Measurements from ENCODE around the gene GRID1.

Gene GRID1

DNA sequence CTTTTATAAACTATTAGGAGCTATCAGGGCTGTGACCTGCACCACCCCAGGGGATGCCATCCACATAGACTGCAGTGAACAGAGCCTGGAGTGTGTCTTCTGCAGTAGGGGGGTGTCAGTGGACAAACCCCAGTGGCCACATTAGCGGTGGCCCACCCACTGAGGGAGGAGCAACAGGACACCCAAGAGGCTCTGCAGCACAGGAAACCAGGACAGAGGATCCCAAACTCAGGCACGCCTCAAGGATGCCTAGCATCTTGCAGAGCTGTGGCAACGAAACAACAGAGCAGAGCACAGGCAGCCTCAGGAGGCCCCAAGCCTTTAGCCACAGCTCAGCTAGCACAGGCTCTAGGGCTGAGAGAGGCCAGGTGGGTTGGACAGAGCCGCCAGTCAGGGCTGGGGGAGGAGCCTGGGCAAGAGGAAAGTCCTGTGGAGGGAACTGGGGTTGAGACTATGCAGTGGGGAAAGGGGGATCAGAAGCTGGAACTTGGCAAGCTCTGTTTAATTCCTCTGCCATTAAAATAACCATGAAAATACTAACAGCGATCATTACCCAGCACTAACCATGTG, 53.8 kb downstream of the GRID1 start:
- no peak for DNase-seq

DNA sequence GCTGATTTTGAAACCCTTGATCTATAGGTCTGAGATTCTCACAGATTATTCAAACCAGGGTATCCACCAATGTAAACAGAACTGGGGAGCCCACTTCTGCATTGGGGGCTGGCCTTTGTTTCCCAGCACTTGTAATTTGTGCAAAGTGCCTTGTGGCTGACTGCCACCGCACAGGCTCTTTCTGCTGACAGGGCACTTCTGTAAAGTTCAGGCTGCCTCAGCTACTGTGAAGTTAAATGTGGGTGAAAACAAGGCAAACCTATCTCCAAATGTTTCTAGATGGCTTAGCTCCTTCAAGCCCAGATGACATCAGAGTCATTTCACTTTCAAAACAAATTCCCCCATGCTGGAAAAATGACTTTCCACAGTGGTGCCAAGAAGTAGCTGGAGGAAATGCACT, 54.7 kb downstream of the GRID1 start:
- DNase-seq: no peak

DNA sequence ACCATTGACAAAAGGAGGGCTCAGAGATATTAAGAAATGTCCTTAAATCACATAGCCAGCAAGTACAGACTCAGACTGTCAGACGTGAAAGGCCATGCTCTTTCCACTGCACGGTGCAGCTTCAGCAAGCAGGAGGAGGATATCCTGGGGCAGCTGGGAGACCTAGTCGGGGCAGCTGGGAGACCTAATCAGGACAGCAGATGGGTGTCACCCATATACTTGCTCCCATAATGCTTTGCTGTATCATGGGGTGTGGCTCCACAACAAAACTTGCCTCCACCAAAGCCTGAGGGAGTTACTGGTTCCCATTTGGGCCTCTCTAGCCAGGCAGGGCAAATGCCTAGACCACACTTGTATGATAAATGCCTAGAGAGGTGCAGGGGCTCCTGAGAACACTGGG, 55.4 kb downstream of the GRID1 start:
- no peak for DNase-seq

DNA sequence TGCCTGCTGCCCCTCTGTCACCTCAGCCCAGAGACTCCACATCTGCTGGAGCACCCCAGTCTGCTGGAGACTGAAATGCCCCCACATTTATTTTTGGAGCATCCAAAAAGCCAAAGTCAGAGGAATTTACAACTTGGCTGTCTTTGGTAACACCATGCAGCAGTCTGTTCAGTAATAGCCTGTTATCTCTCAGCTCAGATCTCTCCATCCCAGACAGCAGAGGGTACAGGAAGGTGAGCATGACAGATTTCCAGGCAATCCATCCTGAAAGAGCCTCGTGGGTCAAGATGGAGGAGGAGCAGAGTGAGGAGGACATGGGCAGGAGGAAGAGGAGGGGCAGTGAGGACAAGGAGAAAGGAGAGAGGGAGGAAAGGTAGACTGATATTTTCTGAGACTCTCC, 55.9 kb downstream of the GRID1 start:
- DNase-seq: no peak

DNA sequence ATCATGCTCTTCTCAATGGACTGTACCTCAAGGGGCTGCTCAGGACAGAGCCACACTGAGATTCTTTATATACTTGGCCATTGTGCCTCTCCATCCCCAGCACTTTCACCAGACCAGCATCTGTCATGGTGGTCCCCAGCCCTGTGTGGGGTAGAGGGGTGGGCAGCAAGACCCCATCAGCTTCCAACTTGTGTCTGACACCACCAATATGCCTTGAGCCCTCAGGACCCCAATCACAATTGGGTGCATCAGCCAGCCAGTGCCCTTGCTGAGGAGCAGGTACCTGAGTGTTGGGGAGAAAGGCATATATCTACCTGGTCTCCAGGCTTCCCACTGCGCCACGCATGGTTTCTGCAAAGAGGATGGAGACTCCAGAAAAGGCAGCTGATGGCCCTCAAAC, 56.3 kb downstream of the GRID1 start:
- DNase-seq: no peak

DNA sequence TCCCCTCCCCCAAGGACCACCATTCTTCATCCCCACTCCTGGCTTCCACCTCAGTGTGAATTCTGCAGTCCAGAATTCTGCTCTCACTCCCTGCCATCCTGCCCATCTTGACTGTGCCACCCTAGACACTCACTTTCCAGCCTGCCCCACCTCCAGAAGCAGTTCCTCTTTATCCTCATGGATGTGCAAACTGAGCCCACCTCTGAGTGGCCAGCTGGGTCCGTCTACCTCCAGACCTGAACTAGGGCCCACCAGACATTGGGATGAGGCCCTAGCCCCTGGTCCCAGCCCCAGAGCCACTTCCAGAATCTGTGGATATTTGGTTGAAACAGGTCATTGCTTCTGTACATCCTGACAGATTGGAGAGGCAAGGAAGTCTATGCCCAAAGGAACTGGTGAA, 58.5 kb downstream of the GRID1 start:
- no peak for DNase-seq

DNA sequence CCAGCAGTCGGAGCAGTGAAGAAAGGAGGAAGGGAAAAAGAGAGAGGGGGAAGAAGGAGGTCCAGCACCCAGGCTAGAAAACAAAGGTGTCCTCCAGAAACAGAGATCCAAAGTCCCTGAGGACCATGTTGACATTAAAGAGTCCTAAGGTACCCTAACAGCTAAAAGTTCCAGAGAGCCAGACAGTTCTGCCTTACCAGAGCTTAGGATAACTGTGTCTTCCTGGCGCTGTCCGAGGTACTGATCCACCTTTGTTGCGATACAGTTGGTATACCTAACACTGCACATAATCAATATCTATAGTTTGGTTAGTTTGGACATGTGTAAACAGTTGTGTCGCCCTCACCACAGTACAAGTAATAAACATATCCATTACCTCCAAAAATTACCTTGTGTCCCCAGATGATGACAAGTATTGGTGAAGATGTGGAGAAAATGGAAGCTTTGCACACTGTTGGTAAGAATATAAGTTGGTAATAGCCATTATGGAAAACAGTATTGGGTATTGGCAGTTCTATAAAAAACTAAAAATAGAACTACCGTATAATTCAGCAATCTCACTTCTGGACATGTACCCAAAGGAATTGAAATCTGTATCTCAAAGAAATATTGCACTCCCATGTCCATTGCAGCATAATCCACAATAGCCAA, 59.8 kb downstream of the GRID1 start:
- no peak for DNase-seq

DNA sequence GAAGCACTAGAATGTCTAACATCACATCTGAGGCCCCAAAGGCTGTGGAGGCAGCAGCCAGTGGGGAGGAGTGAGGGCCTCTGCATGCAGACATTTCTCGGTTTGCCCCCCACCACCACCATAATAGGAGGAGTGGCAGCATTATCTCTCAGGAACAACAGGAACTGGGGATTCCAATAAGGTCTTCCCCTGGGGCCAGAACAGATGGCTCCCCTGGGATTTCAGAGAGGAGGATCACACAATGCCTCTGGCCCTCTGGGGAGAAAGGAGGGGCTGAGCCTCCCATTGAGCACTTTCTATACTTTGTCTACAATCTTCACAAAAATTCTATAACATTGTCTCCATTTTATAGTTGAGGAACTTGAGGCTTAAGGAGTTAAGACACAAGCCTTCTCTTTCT, 61.1 kb downstream of the GRID1 start:
- no peak for DNase-seq

DNA sequence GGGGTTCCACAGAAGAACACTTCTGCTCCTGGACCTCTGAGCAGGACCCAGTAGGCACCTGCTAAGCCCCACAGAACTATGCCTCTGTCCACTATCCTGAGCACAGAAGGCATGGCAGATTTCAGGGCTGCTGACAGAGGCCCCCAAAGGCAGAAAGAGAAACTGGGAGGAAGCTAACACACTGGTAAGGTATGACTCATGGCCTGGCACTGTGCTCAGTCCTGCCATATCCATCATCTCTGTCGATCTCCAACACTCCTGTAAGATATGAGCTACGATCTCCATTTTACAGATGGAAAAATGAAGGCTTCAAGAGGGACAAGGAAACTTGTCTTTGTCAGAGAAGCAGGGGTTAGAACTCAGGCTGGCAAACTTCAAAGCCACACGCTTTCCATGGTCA, 62.2 kb downstream of the GRID1 start:
- DNase-seq: no peak

DNA sequence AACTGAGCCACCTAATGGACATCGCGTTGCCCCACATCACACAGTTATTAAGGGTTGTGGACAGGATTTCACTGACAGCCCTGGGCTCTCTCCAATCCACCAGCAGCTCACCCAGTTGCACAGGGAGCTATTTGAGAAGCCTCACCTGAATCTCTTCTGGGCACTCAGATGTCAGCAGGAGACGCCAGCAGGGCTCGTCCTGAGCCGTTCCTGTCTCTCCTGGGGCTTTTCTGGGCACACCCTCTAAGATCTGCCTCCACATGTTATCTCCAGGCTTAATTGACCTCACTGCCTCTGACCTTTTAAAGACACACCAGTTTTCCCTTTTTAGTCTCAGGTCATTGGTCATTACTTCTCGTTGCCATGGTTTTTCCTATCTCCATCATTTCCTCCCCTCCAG, 63.0 kb downstream of the GRID1 start:
- DNase-seq: no peak

DNA sequence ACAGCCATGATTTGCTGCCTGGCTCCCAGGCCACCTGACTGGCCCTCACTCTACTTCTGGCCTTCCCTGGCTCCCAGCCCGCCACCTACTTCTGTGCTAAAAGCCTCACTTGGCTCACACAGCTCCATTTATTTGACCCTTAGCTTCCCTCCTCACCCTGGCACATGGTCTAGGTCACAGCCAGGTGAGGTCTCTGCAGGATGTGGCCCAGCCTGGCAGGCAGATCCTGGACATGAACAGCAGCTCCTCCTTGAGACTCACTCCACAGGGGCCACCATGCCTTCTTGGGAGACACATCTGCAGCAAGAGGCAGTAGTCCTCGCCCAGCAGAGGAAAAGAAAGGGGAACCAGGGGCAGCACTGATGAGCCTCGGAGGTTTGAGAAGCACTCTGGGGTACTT, 64.6 kb downstream of the GRID1 start:
- no peak for DNase-seq

DNA sequence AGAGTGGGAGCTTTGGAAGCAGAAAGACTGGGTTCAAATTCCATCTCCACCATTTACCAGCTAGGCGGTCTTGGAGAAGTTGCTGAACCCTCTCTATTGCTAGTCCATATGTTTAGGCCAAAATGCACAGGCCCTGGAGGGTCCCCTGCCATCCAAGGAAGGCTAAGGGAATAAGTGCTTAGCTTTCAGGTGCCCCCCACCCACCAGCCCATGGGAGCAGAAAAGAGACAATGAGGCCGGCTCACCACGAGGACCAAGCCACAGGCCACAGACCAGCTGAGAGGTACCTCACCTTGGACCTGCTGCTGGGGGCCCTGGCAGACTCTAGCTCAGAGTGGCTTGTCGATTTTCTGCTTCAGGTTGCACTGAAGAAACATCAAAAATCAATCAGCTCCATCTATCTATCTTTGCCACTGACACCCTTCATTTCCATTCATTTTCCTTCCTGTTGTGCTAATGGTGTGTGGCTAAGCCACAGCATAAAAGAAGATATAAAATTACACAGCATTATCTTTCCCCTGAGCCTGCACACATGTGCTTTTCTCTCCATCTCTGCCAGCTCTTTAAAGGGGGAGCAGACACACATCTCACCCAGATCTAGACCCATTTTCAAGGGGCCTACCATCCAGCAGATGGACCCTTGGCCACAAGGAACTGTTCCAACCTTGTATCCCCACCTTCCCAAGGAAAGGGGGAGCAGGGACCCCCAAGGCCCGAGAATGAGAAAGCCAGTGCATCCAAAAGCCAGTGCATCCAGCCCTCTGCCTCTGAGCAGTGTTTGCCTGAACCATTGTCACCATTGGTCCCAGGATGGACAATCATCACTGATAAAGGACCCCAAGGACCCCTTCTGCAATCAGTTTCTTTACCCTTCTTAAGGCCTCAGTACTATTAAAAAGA, 65.4 kb downstream of the GRID1 start:
- no peak for DNase-seq

DNA sequence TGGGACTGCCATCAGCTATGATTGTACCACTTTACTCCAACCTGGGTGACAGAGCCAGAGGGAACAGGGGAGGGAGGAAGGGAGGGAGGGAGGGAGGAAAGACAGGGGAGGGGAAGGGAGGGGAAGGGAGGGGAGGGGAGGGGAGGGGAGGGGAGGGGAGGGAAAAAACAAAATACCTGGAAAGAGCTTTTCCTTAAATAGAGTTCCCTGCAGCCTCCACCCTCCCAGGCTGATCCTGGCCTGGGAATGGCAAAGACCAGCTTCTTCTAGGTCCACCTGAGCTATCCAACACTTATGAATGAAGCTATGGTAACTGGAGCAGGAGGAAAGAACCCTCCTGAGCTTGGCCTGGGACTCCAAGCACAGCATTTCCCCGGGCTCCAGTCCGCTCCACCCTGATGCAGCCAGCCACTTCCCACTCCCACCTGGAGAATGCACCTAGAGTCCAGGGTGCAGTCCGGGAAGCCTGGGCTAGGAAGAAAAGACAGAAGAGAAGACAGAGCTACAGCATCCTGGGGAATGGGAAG, 66.1 kb downstream of the GRID1 start:
- DNase-seq: no peak

DNA sequence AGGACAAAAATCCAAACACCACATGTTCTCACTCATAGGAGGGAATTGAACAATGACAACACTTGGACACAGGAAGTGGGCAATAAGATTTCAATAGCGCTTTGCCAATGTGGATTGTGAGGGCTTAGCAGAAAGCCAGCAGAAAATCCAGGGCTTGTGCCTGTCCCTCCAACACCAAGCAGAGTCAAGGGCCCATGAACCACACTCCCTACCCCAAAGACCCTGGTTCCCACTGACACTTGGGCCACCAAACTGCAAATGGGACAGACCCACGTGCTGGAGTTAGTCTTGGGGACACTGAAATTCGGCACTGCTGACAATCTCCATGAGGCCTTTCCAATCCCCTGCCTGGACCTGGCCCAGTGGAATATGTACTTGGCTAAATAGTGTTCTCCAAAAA, 67.0 kb downstream of the GRID1 start:
- no peak for DNase-seq

DNA sequence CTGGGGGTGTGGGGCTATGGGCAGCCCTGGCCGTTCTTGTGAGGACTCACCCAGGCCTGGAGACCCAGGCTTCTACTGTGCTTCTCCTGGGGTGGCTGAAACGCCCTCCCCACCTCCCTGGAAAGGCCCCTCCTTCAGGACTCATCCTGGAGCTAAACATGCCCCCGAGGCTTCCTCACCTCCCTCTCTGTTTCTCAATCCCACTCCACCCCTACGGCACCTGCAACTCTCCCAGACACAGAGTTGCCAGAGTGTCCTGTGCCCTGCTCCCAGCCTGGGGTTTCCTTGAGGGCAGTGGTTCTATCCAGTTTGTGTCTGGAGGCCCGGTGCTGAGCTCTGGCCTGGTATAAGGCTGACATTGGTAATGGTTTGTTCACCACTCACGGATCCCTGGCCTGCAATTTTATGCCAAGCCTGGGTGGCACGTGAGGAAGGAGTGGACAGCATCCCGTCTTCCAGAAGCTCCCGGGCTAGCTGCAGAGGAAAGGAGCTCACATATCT, 68.0 kb downstream of the GRID1 start:
- DNase-seq: no peak

DNA sequence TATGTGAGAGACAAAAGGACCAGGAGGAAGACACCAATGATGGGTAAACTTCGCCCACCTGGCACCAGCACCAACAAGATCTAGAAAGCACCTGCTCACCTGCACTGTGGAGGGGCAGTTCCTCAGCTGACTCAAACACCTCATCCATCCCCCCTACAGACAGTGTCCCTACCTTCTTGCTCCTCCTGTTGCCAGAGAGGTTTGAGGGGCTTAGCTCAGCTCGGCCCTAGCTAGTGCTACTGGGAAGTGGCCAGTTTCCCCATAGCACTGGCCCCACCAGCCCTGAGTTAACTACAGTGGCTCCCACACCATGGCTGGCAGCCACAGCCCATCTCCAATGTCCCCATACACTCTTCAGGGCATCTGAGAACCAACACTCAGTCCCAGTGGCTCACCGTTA, 70.8 kb downstream of the GRID1 start:
- no peak for DNase-seq

DNA sequence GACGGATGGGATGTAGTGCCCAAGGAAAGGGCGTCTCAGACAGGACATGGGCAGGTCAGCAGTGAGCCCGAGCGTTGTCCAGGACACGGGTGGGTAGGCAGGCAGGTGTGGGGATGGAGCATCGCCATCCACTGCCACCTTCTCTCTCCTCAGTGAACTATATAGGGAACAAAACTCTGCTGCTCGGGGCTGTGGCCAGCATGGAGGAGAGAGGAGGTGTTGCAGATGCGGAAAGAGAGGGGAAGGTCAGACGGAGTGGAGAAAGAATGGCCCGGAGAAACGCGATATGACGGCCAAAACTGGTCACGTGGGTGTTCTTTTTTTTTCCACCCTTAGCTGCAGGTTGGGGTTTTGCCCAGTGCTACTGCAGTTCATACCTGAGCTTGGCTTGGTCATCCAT, 71.2 kb downstream of the GRID1 start:
- DNase-seq: no peak

DNA sequence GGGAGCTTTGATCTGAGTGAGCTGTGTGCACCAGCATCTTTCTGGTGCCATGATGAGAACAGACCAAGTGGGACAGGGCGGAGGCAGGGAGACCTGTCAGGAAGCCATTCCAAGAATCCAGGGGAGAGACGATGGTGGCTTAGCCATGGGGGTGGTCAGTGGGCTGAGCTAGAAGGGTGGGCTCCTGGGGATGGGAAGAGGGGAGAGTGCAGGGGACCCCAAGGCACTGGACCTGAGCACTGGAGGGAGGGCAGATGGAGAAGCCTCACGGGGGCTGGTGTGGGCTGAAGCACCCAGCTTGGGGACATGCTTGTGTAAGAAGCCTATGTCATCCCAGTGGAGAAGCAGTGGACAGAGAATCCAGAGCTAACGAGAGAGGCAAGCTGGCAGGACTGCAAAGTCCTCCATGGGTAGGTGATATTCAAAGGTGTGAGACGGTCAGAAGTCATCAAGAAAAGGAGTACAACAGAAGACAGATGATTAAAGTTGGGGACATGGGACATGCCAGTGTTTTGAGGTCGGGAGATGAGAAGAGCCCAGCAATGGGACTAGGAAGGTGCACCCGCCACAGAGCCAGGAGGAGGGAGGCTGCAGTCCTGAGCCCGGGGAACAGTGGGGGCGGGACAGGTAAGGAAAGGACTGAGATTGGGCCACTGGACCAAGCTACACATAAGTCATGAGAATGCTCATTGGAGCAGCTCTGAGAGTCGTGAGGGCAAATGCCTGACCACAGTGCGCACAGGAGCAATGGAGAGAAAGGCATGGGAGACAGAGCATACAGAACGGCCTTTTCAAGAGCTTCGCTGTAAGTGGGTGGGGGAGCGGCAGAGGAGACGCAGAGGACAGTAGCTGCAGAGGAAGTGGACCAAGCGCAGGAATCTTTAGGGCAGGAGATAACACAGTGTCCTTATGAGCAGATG, 72.0 kb downstream of the GRID1 start:
- DNase-seq: no peak

DNA sequence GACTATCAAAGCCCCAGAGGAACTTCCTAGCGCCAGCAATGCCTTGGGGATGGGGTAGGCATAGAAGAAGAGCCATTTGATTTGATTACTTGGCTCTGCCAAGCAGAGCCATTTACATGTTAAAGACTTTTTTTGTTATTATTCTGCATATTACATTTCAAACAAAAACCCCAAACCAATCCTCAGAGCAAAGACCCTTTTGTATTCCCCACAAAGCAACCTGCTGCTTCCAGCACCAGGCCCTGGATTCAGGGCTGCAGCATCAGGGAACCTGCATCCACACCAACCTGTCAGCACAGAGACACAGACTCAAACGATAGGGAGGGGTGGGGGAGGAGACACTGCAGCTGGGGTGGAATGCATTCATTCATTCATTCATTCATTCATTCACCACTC, 73.2 kb downstream of the GRID1 start:
- DNase-seq: no peak

DNA sequence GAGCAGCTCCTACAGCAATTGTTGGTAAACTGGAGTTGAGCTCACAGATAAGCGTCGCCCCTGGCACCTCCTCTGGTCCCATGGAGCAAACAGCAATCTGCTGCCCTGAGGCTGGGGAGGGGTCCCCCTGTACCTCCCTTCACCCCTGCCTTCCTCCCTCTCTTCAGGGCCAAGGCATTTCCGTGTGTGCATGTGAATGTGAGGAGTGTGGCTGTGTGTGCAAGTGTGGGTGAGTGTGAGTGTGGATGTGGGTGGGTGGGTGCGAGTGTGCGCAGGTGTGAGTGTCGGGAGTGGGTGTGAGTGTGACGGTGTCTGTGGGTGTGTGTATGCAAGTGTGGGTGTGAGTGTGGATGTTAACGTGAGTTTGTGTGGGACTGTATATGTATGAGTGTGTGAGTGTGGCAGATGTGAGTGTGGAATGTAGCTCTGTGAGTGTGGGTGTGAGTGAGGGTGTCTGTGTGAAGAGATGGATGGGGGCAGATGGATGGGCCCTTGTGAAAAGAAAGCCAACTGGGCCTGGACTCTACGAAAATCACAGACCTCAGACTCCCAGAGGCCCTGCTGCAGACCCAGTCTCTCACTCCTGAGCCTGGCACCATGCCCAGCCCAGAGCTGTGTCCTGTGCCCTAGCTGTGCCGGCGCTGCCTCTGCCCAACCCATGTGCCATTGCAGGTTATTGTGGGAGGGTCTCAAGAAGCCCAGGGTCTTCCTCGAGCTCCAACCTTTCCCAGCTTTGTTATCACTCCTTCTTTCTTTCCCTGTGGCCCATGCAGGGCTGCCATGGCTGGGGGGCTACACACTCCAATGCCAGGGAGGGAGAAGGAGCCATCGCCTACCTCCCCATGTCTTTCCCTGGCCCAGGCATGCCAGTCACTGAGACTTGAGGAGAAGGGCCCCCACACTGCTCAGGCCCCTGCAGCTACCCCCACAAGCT, 73.9 kb downstream of the GRID1 start:
- no peak for DNase-seq

DNA sequence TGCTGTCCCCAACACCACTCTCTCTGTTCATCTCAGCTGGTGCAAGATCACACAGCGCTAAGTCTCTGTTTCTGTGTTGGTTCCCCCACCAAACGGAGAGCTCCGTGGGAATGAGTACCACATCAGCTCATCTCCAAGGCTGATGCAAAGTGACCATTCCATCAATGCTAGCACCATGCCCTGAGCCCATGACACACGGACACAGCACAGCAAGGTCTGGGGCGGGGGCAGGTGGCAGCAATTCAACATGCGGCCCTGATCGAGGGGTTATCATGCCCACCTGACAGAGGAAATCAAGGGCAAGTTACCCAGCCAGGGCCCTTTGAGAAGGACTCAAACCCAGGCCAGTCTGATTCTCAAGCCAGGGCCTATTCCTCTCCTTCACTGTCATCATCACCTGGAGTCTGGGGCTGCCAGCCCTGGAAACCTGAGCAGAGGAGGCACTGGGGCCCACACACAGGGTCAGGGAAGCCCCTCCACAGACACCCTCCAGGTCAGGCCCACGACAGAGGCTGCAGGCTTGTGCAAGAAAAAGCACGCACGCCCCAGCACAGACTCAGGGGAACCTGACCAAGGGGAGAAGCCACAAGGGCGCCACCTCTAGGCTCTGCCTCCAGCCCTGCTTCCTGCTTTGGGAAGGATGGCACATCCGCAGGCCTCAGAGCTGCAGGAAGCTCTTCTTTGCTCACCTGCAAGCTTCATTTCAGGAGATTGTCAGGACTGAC, 74.8 kb downstream of the GRID1 start:
- no peak for DNase-seq

Measured in activated CD8-positive, alpha-beta memory T cell treated with anti-CD3 and anti-CD28 coated beads, Interleukin-2, amount 50 U/mL, for 4 hours (primary cell).